HepG2 (cell line): Measurements from ENCODE around the gene INSR. TPM values are rescaled to one million over a fixed set of nuclear protein-coding genes. Genes with fewer than 3 reads are reported as not detected.
A peak's percentile ranks its signal among the peaks of the same experiment; 100 is the strongest.

ENCODE experiments used
- CEBPB ChIP-seq: IDR thresholded peaks from 2 replicates; pipeline ENCODE4 v1.6.1; 2011; ENCODE audit warnings: low read depth, low read length, improper control_type of control experiment, borderline replicate concordance
- FLYWCH1 ChIP-seq: sonication (generic); formaldehyde crosslinking; IDR thresholded peaks from 2 replicates; pipeline ENCODE4 v1.8.1; 2023; ENCODE audit warnings: mild to moderate bottlenecking, missing genetic modification reagents
- FOXP4 ChIP-seq: sonication (generic); formaldehyde crosslinking; IDR thresholded peaks from 2 replicates; pipeline ENCODE4 v1.4.0; 2020; ENCODE audit warnings: missing genetic modification reagents
- HNF4G ChIP-seq, 2 experiments: sonication (generic) in 1 of 2; formaldehyde crosslinking in 1 of 2; IDR thresholded peaks; 2 replicates each; pipeline versions ENCODE4 v1.4.0 to v1.6.1; 2011 to 2020; ENCODE audit warnings: borderline replicate concordance in 2 of 2, low read depth in 2 of 2, mild to moderate bottlenecking in 2 of 2, low read length in 1 of 2, missing genetic modification reagents in 1 of 2, moderate library complexity in 1 of 2
- KAT7 ChIP-seq: IDR thresholded peaks from 2 replicates; pipeline ENCODE4 v1.6.1; 2018; ENCODE audit warnings: borderline replicate concordance, missing compliant biosample characterization
- MIXL1 ChIP-seq: IDR thresholded peaks from 2 replicates; pipeline ENCODE4 v1.6.1; 2016
- PAXIP1 ChIP-seq: sonication (generic); formaldehyde crosslinking; conservative IDR thresholded peaks from 2 replicates; pipeline ENCODE4 v1.4.0; 2020; ENCODE audit warnings: mild to moderate bottlenecking, missing genetic modification reagents, moderate library complexity
- PRMT3 ChIP-seq: sonication (generic); formaldehyde crosslinking; IDR thresholded peaks from 2 replicates; pipeline ENCODE4 v1.8.1; 2022; ENCODE audit warnings: low read depth, mild to moderate bottlenecking, moderate library complexity, missing genetic modification reagents, borderline replicate concordance
- RXRB ChIP-seq: IDR thresholded peaks from 2 replicates; pipeline ENCODE4 v1.6.1; 2016; ENCODE audit warnings: borderline replicate concordance, missing genetic modification reagents, missing compliant biosample characterization
- SAFB2 ChIP-seq: sonication (generic); formaldehyde crosslinking; IDR thresholded peaks from 2 replicates; pipeline ENCODE4 v1.5.1; 2020; ENCODE audit warnings: missing genetic modification reagents, low read depth, mild to moderate bottlenecking, borderline replicate concordance
- SOX5 ChIP-seq: IDR thresholded peaks from 2 replicates; pipeline ENCODE4 v1.6.1; 2016; ENCODE audit warnings: borderline replicate concordance
- SP140L ChIP-seq: sonication (generic); formaldehyde crosslinking; IDR thresholded peaks from 2 replicates; pipeline ENCODE4 v1.4.0; 2020; ENCODE audit warnings: missing genetic modification reagents, borderline replicate concordance
- TCF7L2 ChIP-seq: IDR thresholded peaks from 2 replicates; pipeline ENCODE4 v1.6.1; 2011; ENCODE audit warnings: mild to moderate bottlenecking, low read depth, low read length, moderate library complexity
- TRAFD1 ChIP-seq: sonication (generic); formaldehyde crosslinking; IDR thresholded peaks from 2 replicates; pipeline ENCODE4 v1.5.1; 2020; ENCODE audit warnings: missing genetic modification reagents, mild to moderate bottlenecking, borderline replicate concordance
- ZBTB25 ChIP-seq: IDR thresholded peaks from 2 replicates; pipeline ENCODE4 v1.6.1; 2018; ENCODE audit warnings: missing genetic modification reagents
- ZFP36 ChIP-seq: fragments of 150-350 bp; IDR thresholded peaks from 2 replicates; pipeline ENCODE4 v1.6.1; 2018; ENCODE audit warnings: borderline replicate concordance, low read length, low read depth; ENCODE audit not compliant: partially characterized antibody
- ZNF792 ChIP-seq: IDR thresholded peaks from 2 replicates; pipeline ENCODE4 v1.6.1; 2016
- polyA plus RNA-seq, 8 experiments: library from polyadenylated mRNA; depleted of rRNA in 3 of 8; stranded (reverse) in 7 of 8; unstranded in 1 of 8; fragments of >200 nt; fragmentation: Illumina TruSeq in 4 of 8; extraction: Trizol in 4 of 8; gene quantifications; 2 replicates each; pipeline versions ENCODE4 v1.2.1 to v1.2.3, GENCODE V29; 2011 to 2016; ENCODE audit warnings: low read depth in 4 of 8, missing spikeins in 1 of 8, mixed read lengths in 1 of 8; ENCODE audit not compliant: insufficient read depth in 1 of 8
- total RNA-seq, 5 experiments: library from RNA; depleted of rRNA; stranded (reverse); fragments of >200 nt; fragmentation: Illumina TruSeq; extraction: Trizol; gene quantifications; 2 replicates each; pipeline ENCODE4 v1.2.3, GENCODE V29; 2016; ENCODE audit warnings: low read depth in 1 of 5

Gene INSR
- total and polyA plus RNA-seq, 2 of the 13 experiments (the other 11 are each of a cell fraction or from before 2014, with no cell fraction given) = 24.2 to 29.8 TPM

DNA sequence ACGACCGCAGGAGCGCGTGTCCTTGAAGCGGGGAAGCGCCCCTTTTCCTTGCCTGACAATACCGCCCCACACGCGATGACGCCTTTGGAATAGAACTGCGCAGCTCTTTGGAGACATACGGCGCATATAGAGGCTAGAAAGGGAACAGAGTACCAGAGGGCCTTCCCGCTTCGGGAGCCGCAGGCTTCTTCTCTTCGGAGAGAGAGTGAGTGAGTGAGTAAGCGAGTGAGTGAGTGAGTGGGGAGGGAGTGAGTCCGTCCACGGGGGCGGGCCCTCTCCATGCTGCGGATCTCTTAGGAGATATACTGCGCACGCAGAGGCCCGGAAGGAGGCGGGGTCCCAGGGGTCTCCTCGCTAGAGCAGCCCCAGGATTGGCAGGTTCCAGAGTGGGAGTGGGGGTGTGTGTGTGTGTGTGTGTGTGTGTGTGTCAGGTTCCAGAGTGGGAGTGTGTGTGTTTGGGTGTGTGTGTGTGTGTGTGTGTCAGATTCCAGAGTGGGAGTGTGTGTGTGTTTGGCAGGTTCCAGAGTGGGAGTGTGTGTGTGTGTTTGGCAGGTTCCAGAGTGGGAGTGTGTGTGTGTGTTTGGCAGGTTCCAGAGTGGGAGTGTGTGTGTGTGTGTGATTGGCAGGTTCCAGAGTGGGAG, 97.0 kb downstream of the INSR start (continued):
- TF ChIP-seq SAFB2 (no peak), HNF4G (IDR thresholded peaks at IDR 0.05; ENCODE audit: borderline replicate concordance, low read depth, low read length) (no peak), HNF4G (CRISPR knock-in tag; IDR thresholded peaks at IDR 0.05; ENCODE audit: borderline replicate concordance, low read depth) (no peak), TCF7L2 (no peak), ZNF792 (CRISPR knock-in tag) (peak; percentile 59; the same call in 1 of the 2 replicates), ZFP36 (no peak), CEBPB (no peak), FOXP4 (peak; percentile 12; the same call in 1 of the 2 replicates), SOX5 (CRISPR knock-in tag) (no peak; the same call in 1 of the 2 replicates), MIXL1 (CRISPR knock-in tag) (no peak), FLYWCH1 (CRISPR knock-in tag) (no peak), KAT7 (CRISPR knock-in tag) (no peak), PAXIP1 (CRISPR knock-in tag) (peak; percentile 47), SP140L (no peak), ZBTB25 (CRISPR knock-in tag) (no peak), PRMT3 (CRISPR knock-in tag) (no peak), RXRB (CRISPR knock-in tag) (peak; percentile 9; the same call in 1 of the 2 replicates), TRAFD1 (no peak; the same call in 1 of the 2 replicates)
